ENCODE data around the gene SYDE2.

GRCh38 chr1:85178396-85178795, 22.4 kb downstream of the SYDE2 start:
- TF ChIP-seq EZH2 (optimal IDR thresholded peaks at IDR 0.05; ENCODE audit: low read depth, low read length) (no peak), CTCF (IDR thresholded peaks at IDR 0.05; ENCODE audit: low read length) (no peak), EZH2phosphoT487 (IDR thresholded peaks at IDR 0.05; ENCODE audit: low read length) (no peak)

Measured in MM.1S (cell line).